ENCODE results near the gene PNPLA7. TPM values are rescaled to one million over a fixed set of nuclear protein-coding genes. Genes with fewer than 3 reads are reported as not detected.
"Not testable (repeated sequence)": the region's sequence is repeated elsewhere in the genome, so short reads cannot be mapped to it uniquely, and the experiment has no call there.

The PNPLA7 gene
- polyA plus RNA-seq, 1 donor from 2014 or later = 2.7 TPM

GRCh38 chr9:137540536-137540935 is 9.7 kb downstream of the PNPLA7 start:
- peaks cover 0 to 5% (median 0%) of the 10 kb centered on the region in 3 donors for H3K9me3 Mint-ChIP-seq
- H3K27ac Mint-ChIP-seq = no peak overlapping the region
- peaks cover 8 to 11% (median 10%) of the 10 kb centered on the region in 3 donors for H3K4me1 Mint-ChIP-seq
- no peaks in the 10 kb centered on the region for H3K27me3 Mint-ChIP-seq
- no peak overlapping the region for H3K4me3 Mint-ChIP-seq
- H3K36me3 Mint-ChIP-seq = no peaks in the 10 kb centered on the region

- Mint-ChIP-seq H3K27ac (no peak overlapping the region), H3K27me3 (no peaks in the 10 kb centered on the region), H3K4me3 (no peak overlapping the region), H3K36me3 (peaks cover 1% of the 10 kb centered on the region), H3K9me3 (peaks cover 0 to 5% (median 0%) of the 10 kb centered on the region in 3 donors), H3K4me1 (peaks cover 16 to 18% (median 16%) of the 10 kb centered on the region in 3 donors)
Observed at GRCh38 chr9:137538058-137538457, 12.1 kb downstream of the PNPLA7 start.

- Mint-ChIP-seq H3K4me3 (peak overlapping the region in 1 of 4 donors; percentile 58), H3K4me1 (peaks cover 16 to 23% (median 18%) of the 10 kb centered on the region in 3 donors), H3K27ac (peak overlapping the region in 1 of 3 donors; percentile 34)
- H3K36me3 Mint-ChIP-seq, H3K27me3 Mint-ChIP-seq, H3K9me3 Mint-ChIP-seq: not testable (repeated sequence)
Observed at GRCh38 chr9:137536594-137537131, 13.5 kb downstream of the PNPLA7 start.

GRCh38 chr9:137535120-137535428 is 15.1 kb downstream of the PNPLA7 start:
- H3K36me3 Mint-ChIP-seq = peaks cover 1% of the 10 kb centered on the region
- peaks cover 0 to 5% (median 0%) of the 10 kb centered on the region in 3 donors for H3K9me3 Mint-ChIP-seq
- H3K27ac Mint-ChIP-seq = peak overlapping the region in 1 of 3 donors; percentile 14
- peaks cover 18 to 23% (median 18%) of the 10 kb centered on the region in 3 donors for H3K4me1 Mint-ChIP-seq
- no peak overlapping the region for H3K4me3 Mint-ChIP-seq
- no peaks in the 10 kb centered on the region for H3K27me3 Mint-ChIP-seq

GRCh38 chr9:137534256-137535119 is 15.7 kb downstream of the PNPLA7 start:
- Mint-ChIP-seq H3K27me3 (no peaks in the 10 kb centered on the region), H3K27ac (peak overlapping the region; percentile 14 to 87 (median 28)), H3K4me1 (peaks cover 18 to 23% (median 18%) of the 10 kb centered on the region in 3 donors), H3K36me3 (peaks cover 1% of the 10 kb centered on the region), H3K4me3 (peak overlapping the region in 3 of 4 donors; percentile 15 to 51 (median 27)), H3K9me3 (peaks cover 0 to 5% (median 0%) of the 10 kb centered on the region in 3 donors)

GRCh38 chr9:137532891-137533468 is 17.2 kb downstream of the PNPLA7 start:
- H3K4me1 Mint-ChIP-seq = peaks cover 18 to 23% (median 18%) of the 10 kb centered on the region in 3 donors
- H3K4me3 Mint-ChIP-seq, H3K9me3 Mint-ChIP-seq, H3K27me3 Mint-ChIP-seq, H3K36me3 Mint-ChIP-seq, H3K27ac Mint-ChIP-seq: not testable (repeated sequence)

GRCh38 chr9:137531099-137531765 is 19.0 kb downstream of the PNPLA7 start:
- Mint-ChIP-seq H3K27me3 (no peaks in the 10 kb centered on the region), H3K36me3 (peaks cover 3% of the 10 kb centered on the region), H3K4me1 (peaks cover 9 to 15% (median 12%) of the 10 kb centered on the region in 3 donors), H3K9me3 (peaks cover 0 to 2% (median 0%) of the 10 kb centered on the region in 3 donors), H3K27ac (no peak overlapping the region), H3K4me3 (no peak overlapping the region)

- Mint-ChIP-seq H3K27me3 (no peaks in the 10 kb centered on the region), H3K4me3 (no peak overlapping the region), H3K27ac (no peak overlapping the region), H3K4me1 (peaks cover 7 to 12% (median 10%) of the 10 kb centered on the region in 3 donors), H3K36me3 (peaks cover 3% of the 10 kb centered on the region), H3K9me3 (no peaks in the 10 kb centered on the region)
Observed at GRCh38 chr9:137530331-137530730, 19.9 kb downstream of the PNPLA7 start.

GRCh38 chr9:137524981-137525317 is 25.3 kb downstream of the PNPLA7 start:
- H3K9me3 Mint-ChIP-seq = no peaks in the 10 kb centered on the region
- H3K27ac Mint-ChIP-seq = no peak overlapping the region
- no peaks in the 10 kb centered on the region for H3K4me1 Mint-ChIP-seq

GRCh38 chr9:137524161-137524980 is 25.8 kb downstream of the PNPLA7 start:
- no peak overlapping the region for H3K4me3 Mint-ChIP-seq
- H3K9me3 Mint-ChIP-seq = no peaks in the 10 kb centered on the region
- no peak overlapping the region for H3K27ac Mint-ChIP-seq
- no peaks in the 10 kb centered on the region for H3K4me1 Mint-ChIP-seq
- H3K27me3 Mint-ChIP-seq = no peaks in the 10 kb centered on the region
- peaks cover 2% of the 10 kb centered on the region for H3K36me3 Mint-ChIP-seq

More at GRCh38 chr9:137524981-137525317, 25.3 kb downstream of the PNPLA7 start:
- H3K4me3 Mint-ChIP-seq = no peak overlapping the region
- peaks cover 2% of the 10 kb centered on the region for H3K36me3 Mint-ChIP-seq
- no peaks in the 10 kb centered on the region for H3K27me3 Mint-ChIP-seq

GRCh38 chr9:137522746-137523455 is 27.3 kb downstream of the PNPLA7 start:
- Mint-ChIP-seq H3K4me1 (no peaks in the 10 kb centered on the region), H3K9me3 (no peaks in the 10 kb centered on the region), H3K27ac (no peak overlapping the region), H3K36me3 (peaks cover 2% of the 10 kb centered on the region), H3K4me3 (no peak overlapping the region), H3K27me3 (no peaks in the 10 kb centered on the region)

- no peaks in the 10 kb centered on the region for H3K9me3 Mint-ChIP-seq
- H3K4me1 Mint-ChIP-seq = no peaks in the 10 kb centered on the region
- H3K27ac Mint-ChIP-seq = no peak overlapping the region
- no peaks in the 10 kb centered on the region for H3K36me3 Mint-ChIP-seq
- no peaks in the 10 kb centered on the region for H3K27me3 Mint-ChIP-seq
- H3K4me3 Mint-ChIP-seq = no peak overlapping the region
Observed at GRCh38 chr9:137521405-137521985, 28.7 kb downstream of the PNPLA7 start.

GRCh38 chr9:137520614-137521404 is 29.4 kb downstream of the PNPLA7 start:
- no peak overlapping the region for H3K4me3 Mint-ChIP-seq
- H3K27me3 Mint-ChIP-seq = no peaks in the 10 kb centered on the region
- no peaks in the 10 kb centered on the region for H3K36me3 Mint-ChIP-seq
- no peak overlapping the region for H3K27ac Mint-ChIP-seq
- no peaks in the 10 kb centered on the region for H3K4me1 Mint-ChIP-seq
- H3K9me3 Mint-ChIP-seq = no peaks in the 10 kb centered on the region

Measured in IgD-negative memory B cell (primary cell).